Esophagus muscularis mucosa (tissue), 4 donors: ENCODE data around the gene SCGN. TPM values are rescaled to one million over a fixed set of nuclear protein-coding genes. Genes with fewer than 3 reads are reported as not detected.
A peak's percentile ranks its signal among the peaks of the same experiment; 100 is the strongest.

Experiments
- DNase-seq: peaks from one replicate; pipeline ENCODE4 v3.0.0-alpha.2; 2017; ENCODE audit errors: extremely low spot score
- H3K27ac ChIP-seq, 4 donors: fragments of 200-600 bp; sonication (generic); replicated peaks in 1 of 4; 1 replicate in 3 of 4; 2 replicates in 1 of 4; pipeline ENCODE4 v1.5.1; 2016 to 2019; ENCODE audit warnings: mild to moderate bottlenecking in 1 of 4
- H3K27me3 ChIP-seq, 4 donors: fragments of 200-600 bp; sonication (generic); one replicate each; pipeline versions ENCODE4 v1.5.1 to v1.6.0; 2016 to 2019
- H3K36me3 ChIP-seq, 4 donors: fragments of 200-600 bp; sonication (generic); one replicate each; pipeline ENCODE4 v1.5.1; 2016 to 2019
- H3K4me1 ChIP-seq, 4 donors: fragments of 200-600 bp; sonication (generic); one replicate each; pipeline ENCODE4 v1.5.1; 2016 to 2019
- H3K4me3 ChIP-seq, 4 donors: fragments of 200-600 bp; sonication (generic); 1 replicate in 2 of 4; 2 replicates in 2 of 4; pipeline ENCODE4 v1.5.1; 2016 to 2019; ENCODE audit warnings: mild to moderate bottlenecking in 4 of 4, moderate library complexity in 1 of 4
- H3K9me3 ChIP-seq, 4 donors: fragments of 200-600 bp; sonication (generic); 1 replicate in 3 of 4; 2 replicates in 1 of 4; pipeline ENCODE4 v1.5.1; 2016 to 2019
- EP300 ChIP-seq: sonication (generic); formaldehyde crosslinking; IDR thresholded peaks from one replicate; pipeline ENCODE4 v1.6.1; 2017; ENCODE audit warnings: antibody characterized with exemption
- POLR2A ChIP-seq: fragments of 450-650 bp; IDR thresholded peaks from one replicate; pipeline ENCODE4 v1.6.1; 2017; ENCODE audit warnings: antibody characterized with exemption, moderate library complexity, mild to moderate bottlenecking, low read depth
- POLR2AphosphoS5 ChIP-seq, 2 donors: sonication (generic); formaldehyde crosslinking; IDR thresholded peaks; one replicate each; pipeline ENCODE4 v1.6.1; 2017; ENCODE audit warnings: antibody characterized with exemption in 2 of 2
- WGBS: methylation state at CpG from one replicate; pipeline ENCODE4 v1.1.5; 2018; 5-methylcytosine and 5-hydroxymethylcytosine counted together
- intact Hi-C: fragments of 100-400 bp; cut with DNase I; formaldehyde crosslinking; loops from one replicate; pipeline ENCODE4 v1.15.1; 2023
- total RNA-seq, 4 donors: library from RNA; depleted of rRNA; stranded (reverse); fragments of >200 nt; gene quantifications; one replicate each; pipeline versions ENCODE4 v1.1.0 to v1.2.1, GENCODE V29; 2016
- TF ChIP-seq, protein P1 (sequence below), 3 experiments: fragments of 200-600 bp in 2 of 3; fragments of 450-650 bp in 1 of 3; sonication (generic) in 2 of 3; IDR thresholded peaks; one replicate each; pipeline ENCODE4 v1.5.1; 2017 to 2019; ENCODE audit warnings: antibody characterized with exemption in 3 of 3, mild to moderate bottlenecking in 2 of 3, moderate library complexity in 1 of 3

The SCGN gene
- total RNA-seq, 4 donors from 2014 or later, result 0.83 to 2.7 (median 1.7) TPM

GRCh38 chr6:25619217-25619616, 32.8 kb upstream of the SCGN start:
- H3K27me3 ChIP-seq, result no peaks in the 10 kb centered on the region
- no peaks in the 10 kb centered on the region for H3K36me3 ChIP-seq
- no peak overlapping the region for H3K27ac ChIP-seq
- no peak overlapping the region for H3K4me3 ChIP-seq
- TF ChIP-seq POLR2A, result no peak
- TF ChIP-seq, protein P1, sequence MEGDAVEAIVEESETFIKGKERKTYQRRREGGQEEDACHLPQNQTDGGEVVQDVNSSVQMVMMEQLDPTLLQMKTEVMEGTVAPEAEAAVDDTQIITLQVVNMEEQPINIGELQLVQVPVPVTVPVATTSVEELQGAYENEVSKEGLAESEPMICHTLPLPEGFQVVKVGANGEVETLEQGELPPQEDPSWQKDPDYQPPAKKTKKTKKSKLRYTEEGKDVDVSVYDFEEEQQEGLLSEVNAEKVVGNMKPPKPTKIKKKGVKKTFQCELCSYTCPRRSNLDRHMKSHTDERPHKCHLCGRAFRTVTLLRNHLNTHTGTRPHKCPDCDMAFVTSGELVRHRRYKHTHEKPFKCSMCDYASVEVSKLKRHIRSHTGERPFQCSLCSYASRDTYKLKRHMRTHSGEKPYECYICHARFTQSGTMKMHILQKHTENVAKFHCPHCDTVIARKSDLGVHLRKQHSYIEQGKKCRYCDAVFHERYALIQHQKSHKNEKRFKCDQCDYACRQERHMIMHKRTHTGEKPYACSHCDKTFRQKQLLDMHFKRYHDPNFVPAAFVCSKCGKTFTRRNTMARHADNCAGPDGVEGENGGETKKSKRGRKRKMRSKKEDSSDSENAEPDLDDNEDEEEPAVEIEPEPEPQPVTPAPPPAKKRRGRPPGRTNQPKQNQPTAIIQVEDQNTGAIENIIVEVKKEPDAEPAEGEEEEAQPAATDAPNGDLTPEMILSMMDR (IDR thresholded peaks at IDR 0.05), result no peak
- no peak for TF ChIP-seq POLR2AphosphoS5 (IDR thresholded peaks at IDR 0.05)
- no peak for TF ChIP-seq EP300
- no peaks in the 10 kb centered on the region for H3K9me3 ChIP-seq
- 73% methylated on average over 4 of the region's 4 CpGs for WGBS
- intact Hi-C loops, result no loop called here
- no peaks in the 10 kb centered on the region for H3K4me1 ChIP-seq
- peak; percentile 70 for DNase-seq

DNA sequence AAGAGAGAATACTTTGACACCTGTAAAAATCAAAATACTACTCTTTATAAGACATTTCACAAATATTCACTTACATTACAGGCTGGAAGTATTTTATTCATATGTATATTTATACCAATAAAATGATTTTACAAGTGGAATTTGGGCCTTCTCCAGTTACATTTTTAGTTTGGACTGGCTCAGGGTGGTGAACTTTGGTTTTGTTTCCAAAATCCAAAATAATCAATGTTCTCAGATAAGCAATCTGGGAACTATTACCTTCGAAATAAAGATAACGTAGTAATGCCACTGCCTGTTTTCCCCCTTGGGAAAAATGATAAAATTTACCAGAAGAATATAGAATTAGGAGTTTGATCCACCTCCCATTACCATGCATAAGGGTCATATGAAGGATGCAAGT, 31.6 kb upstream of the SCGN start:
- 83% methylated on average over 2 of the region's 2 CpGs for WGBS
- no peak for DNase-seq

GRCh38 chr6:25623065-25623464, 28.9 kb upstream of the SCGN start:
- Histone ChIP-seq H3K4me1 (no peaks in the 10 kb centered on the region), H3K36me3 (no peaks in the 10 kb centered on the region), H3K9me3 (no peaks in the 10 kb centered on the region), H3K27ac (no peak overlapping the region), H3K4me3 (no peak overlapping the region), H3K27me3 (peaks cover 0 to 3% (median 0%) of the 10 kb centered on the region in 4 donors)
- TF ChIP-seq, protein P1 (IDR thresholded peaks at IDR 0.05), result no peak
- no peak for TF ChIP-seq EP300
- no peak for TF ChIP-seq POLR2A
- no peak for TF ChIP-seq POLR2AphosphoS5 (IDR thresholded peaks at IDR 0.05)
- WGBS, result 42% methylated on average over 1 of the region's 1 CpG
- intact Hi-C loops, result no loop called here
- DNase-seq, result peak; percentile 66

More for the DNA sequence above, 31.6 kb upstream of the SCGN start:
- Histone ChIP-seq H3K36me3 (no peaks in the 10 kb centered on the region), H3K4me3 (no peak overlapping the region), H3K4me1 (no peaks in the 10 kb centered on the region), H3K27ac (no peak overlapping the region), H3K27me3 (no peaks in the 10 kb centered on the region), H3K9me3 (no peaks in the 10 kb centered on the region)
- intact Hi-C loops, result no loop called here
- no peak for TF ChIP-seq EP300
- TF ChIP-seq, protein P1 (IDR thresholded peaks at IDR 0.05), result no peak
- TF ChIP-seq POLR2A, result no peak
- TF ChIP-seq POLR2AphosphoS5 (IDR thresholded peaks at IDR 0.05), result no peak

GRCh38 chr6:25623879-25624278, 28.1 kb upstream of the SCGN start:
- Histone ChIP-seq H3K9me3 (no peaks in the 10 kb centered on the region), H3K4me1 (no peaks in the 10 kb centered on the region), H3K27me3 (peaks cover 0 to 3% (median 0%) of the 10 kb centered on the region in 4 donors), H3K27ac (no peak overlapping the region), H3K36me3 (no peaks in the 10 kb centered on the region), H3K4me3 (no peak overlapping the region)
- DNase-seq, result peak; percentile 45
- 55% methylated on average over 1 of the region's 1 CpG for WGBS
- TF ChIP-seq POLR2A, result no peak
- TF ChIP-seq, protein P1 (IDR thresholded peaks at IDR 0.05), result no peak
- no peak for TF ChIP-seq EP300
- no peak for TF ChIP-seq POLR2AphosphoS5 (IDR thresholded peaks at IDR 0.05)
- intact Hi-C loops, result no loop called here

GRCh38 chr6:25627001-25627400, 25.0 kb upstream of the SCGN start:
- Histone ChIP-seq H3K4me1 (no peaks in the 10 kb centered on the region), H3K27me3 (peaks cover 0 to 8% (median 0%) of the 10 kb centered on the region in 4 donors), H3K27ac (no peak overlapping the region), H3K4me3 (no peak overlapping the region), H3K9me3 (no peaks in the 10 kb centered on the region), H3K36me3 (no peaks in the 10 kb centered on the region)
- DNase-seq, result no peak
- TF ChIP-seq, protein P1 (IDR thresholded peaks at IDR 0.05), result no peak
- TF ChIP-seq POLR2A (no peak), POLR2AphosphoS5 (IDR thresholded peaks at IDR 0.05) (no peak), EP300 (no peak)
- 87% methylated on average over 3 of the region's 3 CpGs for WGBS
- intact Hi-C loops, result no loop called here
